SH-SY5Y (cell line): ENCODE measurements around the gene SAMD4A.

Experiments
- GATA2 ChIP-seq: IDR thresholded peaks from 2 replicates; pipeline ENCODE4 v1.6.1; 2011; ENCODE audit warnings: mild to moderate bottlenecking, low read depth, low read length
- GATA3 ChIP-seq: IDR thresholded peaks from 2 replicates; pipeline ENCODE4 v1.6.1; 2011; ENCODE audit warnings: low read depth, mild to moderate bottlenecking, low read length, moderate library complexity

DNA sequence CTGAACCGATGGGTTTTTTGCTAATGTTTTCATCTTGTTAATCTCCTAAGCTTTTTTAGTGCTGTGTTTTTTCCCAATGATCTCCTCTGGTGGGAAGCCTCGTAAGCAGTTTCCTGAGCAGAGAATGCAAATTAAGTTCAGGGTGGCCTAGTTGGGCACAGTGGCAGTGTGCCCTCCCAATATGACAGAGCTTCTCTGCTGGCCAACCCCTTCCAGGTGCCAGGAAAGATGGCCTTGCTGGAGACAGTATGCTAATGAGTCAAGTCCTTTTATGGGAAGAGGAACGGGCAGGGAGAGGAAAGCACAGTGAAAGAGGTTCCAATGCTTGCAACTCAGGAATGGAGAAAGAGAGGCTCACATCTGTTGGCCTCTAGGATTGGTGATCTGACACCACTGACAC, 219.9 kb downstream of the SAMD4A start:
- TF ChIP-seq GATA2, result no peak
- no peak for TF ChIP-seq GATA3
